KMS-11 (cell line): ENCODE results near the gene ELAPOR1.

Experiments
- H2AFZ ChIP-seq: fragments of 200-600 bp; sonication (generic); 2 replicates; pipeline ENCODE4 v1.6.1; 2016; ENCODE audit warnings: antibody characterized with exemption, mixed run types, low read depth
- H3K27ac ChIP-seq: fragments of 200-600 bp; sonication (generic); 2 replicates; pipeline ENCODE4 v1.6.1; 2016; ENCODE audit warnings: mild to moderate bottlenecking, mixed run types
- H3K27me3 ChIP-seq: fragments of 200-600 bp; sonication (generic); 2 replicates; pipeline ENCODE4 v1.6.1; 2017; ENCODE audit warnings: mild to moderate bottlenecking, low read depth, mixed run types, moderate library complexity; ENCODE audit not compliant: insufficient read depth
- H3K36me3 ChIP-seq: fragments of 200-600 bp; sonication (generic); 2 replicates; pipeline ENCODE4 v1.6.1; 2017; ENCODE audit warnings: mild to moderate bottlenecking, mixed run types; ENCODE audit not compliant: insufficient read depth
- H3K4me1 ChIP-seq: fragments of 200-600 bp; sonication (generic); 2 replicates; pipeline ENCODE4 v1.6.1; 2016; ENCODE audit warnings: mild to moderate bottlenecking, low read depth, mixed run types; ENCODE audit not compliant: poor library complexity, severe bottlenecking
- H3K4me2 ChIP-seq: fragments of 200-600 bp; sonication (generic); 2 replicates; pipeline ENCODE4 v1.7.0; 2016; ENCODE audit warnings: mild to moderate bottlenecking, mixed run types
- H3K4me3 ChIP-seq: fragments of 200-600 bp; sonication (generic); IDR thresholded peaks from 2 replicates; pipeline ENCODE4 v1.6.1; 2017; ENCODE audit warnings: low read depth, low read length, mixed read lengths; ENCODE audit not compliant: insufficient read depth
- H3K79me2 ChIP-seq: fragments of 200-600 bp; sonication (generic); 2 replicates; pipeline ENCODE4 v1.6.1; 2016; ENCODE audit warnings: low read depth, mixed run types; ENCODE audit not compliant: insufficient read depth
- H3K9ac ChIP-seq: fragments of 200-600 bp; sonication (generic); 2 replicates; pipeline ENCODE4 v1.6.1; 2016; ENCODE audit warnings: mild to moderate bottlenecking, mixed run types
- H4K20me1 ChIP-seq: fragments of 200-600 bp; sonication (generic); 2 replicates; pipeline ENCODE4 v1.6.1; 2016; ENCODE audit warnings: mild to moderate bottlenecking, mixed run types; ENCODE audit not compliant: insufficient read depth
- CTCF ChIP-seq: fragments of 200-600 bp; sonication (generic); conservative IDR thresholded peaks from 2 replicates; pipeline ENCODE4 v1.6.1; 2017; ENCODE audit warnings: low read depth, mild to moderate bottlenecking, antibody characterized with exemption, low read length, moderate library complexity, mixed read lengths

ELAPOR1 gene

DNA sequence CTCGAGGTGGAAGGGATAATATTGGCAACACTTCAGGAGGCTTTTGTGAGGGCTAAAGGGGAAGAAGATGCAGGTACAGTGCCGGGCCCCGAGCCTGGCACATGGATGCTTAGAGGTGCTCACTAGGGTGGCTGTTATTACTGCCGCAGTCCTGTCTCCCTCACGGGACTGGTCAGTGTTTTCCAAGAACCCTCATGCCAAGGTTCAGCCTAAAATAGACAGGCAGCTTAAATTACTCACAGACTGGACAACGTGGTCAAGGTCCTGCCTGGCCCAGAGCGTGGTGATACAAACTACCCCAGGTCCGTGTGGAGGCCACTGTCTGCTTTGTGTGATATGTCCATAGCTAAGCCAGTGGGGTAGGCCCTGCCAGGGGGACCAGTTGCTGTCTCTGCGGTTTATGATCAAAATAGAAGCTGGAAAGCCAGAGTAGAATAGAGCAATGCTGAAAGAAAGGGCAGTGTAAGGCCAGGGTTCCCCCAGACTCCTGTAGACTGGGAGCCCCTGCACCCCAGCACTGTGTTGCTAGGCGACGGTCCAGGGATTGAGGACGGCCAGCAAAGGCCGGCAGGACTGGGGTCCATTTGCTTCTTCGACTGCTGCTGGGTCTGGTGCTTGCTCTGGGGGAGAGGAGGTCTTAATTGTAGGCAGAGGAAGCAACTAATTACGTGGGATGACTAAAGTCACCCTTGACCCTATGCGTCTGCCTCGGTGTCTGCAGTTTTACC is 36.1 kb downstream of the ELAPOR1 start:
- Histone ChIP-seq H3K79me2 (no peaks in the 10 kb centered on the region), H4K20me1 (no peaks in the 10 kb centered on the region), H3K36me3 (no peaks in the 10 kb centered on the region), H3K27me3 (no peaks in the 10 kb centered on the region), H3K4me3 (no peak overlapping the region), H2AFZ (no peak overlapping the region), H3K4me2 (no peak overlapping the region), H3K9ac (no peak overlapping the region), H3K27ac (no peak overlapping the region), H3K4me1 (no peaks in the 10 kb centered on the region)
- TF ChIP-seq CTCF = no peak

GRCh38 chr1:109151146-109151990 is 37.5 kb downstream of the ELAPOR1 start:
- no peak overlapping the region for H3K9ac ChIP-seq

DNA sequence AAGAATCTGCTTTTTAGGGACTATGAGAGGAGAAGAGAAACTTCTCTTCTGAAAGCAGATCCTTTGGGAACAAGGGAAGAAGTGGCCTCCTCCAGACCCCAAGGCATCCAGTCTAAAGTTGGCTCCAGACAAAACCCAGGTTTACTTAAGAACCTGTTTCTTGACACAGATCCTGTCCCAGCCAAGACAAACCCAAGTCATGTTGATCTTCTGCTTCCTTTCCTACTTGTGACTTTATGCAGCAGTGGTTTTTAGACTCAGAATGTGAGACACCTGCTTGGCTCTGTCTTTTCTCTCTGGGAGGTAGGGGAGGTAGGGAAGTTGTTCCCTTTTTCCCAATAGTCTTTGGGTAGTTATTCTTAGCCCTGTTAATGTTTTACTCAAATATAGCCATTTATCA is 38.3 kb downstream of the ELAPOR1 start:
- Histone ChIP-seq H2AFZ (no peak overlapping the region), H3K4me3 (no peak overlapping the region), H4K20me1 (no peaks in the 10 kb centered on the region), H3K36me3 (no peaks in the 10 kb centered on the region), H3K27me3 (no peaks in the 10 kb centered on the region), H3K79me2 (no peaks in the 10 kb centered on the region), H3K4me2 (no peak overlapping the region), H3K4me1 (no peaks in the 10 kb centered on the region), H3K27ac (no peak overlapping the region), H3K9ac (no peak overlapping the region)
- no peak for TF ChIP-seq CTCF

More at GRCh38 chr1:109151146-109151990, 37.5 kb downstream of the ELAPOR1 start:
- H3K4me3 ChIP-seq = no peak overlapping the region
- H3K79me2 ChIP-seq = no peaks in the 10 kb centered on the region
- no peaks in the 10 kb centered on the region for H3K4me1 ChIP-seq
- no peaks in the 10 kb centered on the region for H3K36me3 ChIP-seq
- no peak overlapping the region for H3K27ac ChIP-seq
- no peaks in the 10 kb centered on the region for H4K20me1 ChIP-seq
- no peak for TF ChIP-seq CTCF
- no peak overlapping the region for H2AFZ ChIP-seq
- H3K4me2 ChIP-seq = no peak overlapping the region
- H3K27me3 ChIP-seq = no peaks in the 10 kb centered on the region

GRCh38 chr1:109156916-109157385 is 43.0 kb downstream of the ELAPOR1 start:
- no peaks in the 10 kb centered on the region for H3K27me3 ChIP-seq
- H3K9ac ChIP-seq = no peak overlapping the region
- no peaks in the 10 kb centered on the region for H3K36me3 ChIP-seq
- no peak overlapping the region for H2AFZ ChIP-seq
- no peak overlapping the region for H3K4me3 ChIP-seq
- no peaks in the 10 kb centered on the region for H4K20me1 ChIP-seq
- no peaks in the 10 kb centered on the region for H3K79me2 ChIP-seq
- TF ChIP-seq CTCF = no peak
- no peak overlapping the region for H3K4me2 ChIP-seq
- H3K4me1 ChIP-seq = peaks cover 2% of the 10 kb centered on the region
- no peak overlapping the region for H3K27ac ChIP-seq
